ENCODE data around the gene CLCA4. TPM values are rescaled to one million over a fixed set of nuclear protein-coding genes. Genes with fewer than 3 reads are reported as not detected.

The CLCA4 gene
- polyA plus RNA-seq, 4 donors, result not detected

- no peak for DNase-seq (ENCODE audit: low read depth in 4 of 4, low spot score in 3 of 4)
These were observed 23.1 kb upstream of the CLCA4 start for GRCh38 chr1:86523670-86524354.

GRCh38 chr1:86527306-86527705 lies 19.6 kb upstream of the CLCA4 start:
- no peak for DNase-seq (ENCODE audit: low read depth in 4 of 4, low spot score in 3 of 4)

- no peak for DNase-seq (ENCODE audit: low read depth in 4 of 4, low spot score in 3 of 4)
These were observed 16.6 kb upstream of the CLCA4 start for GRCh38 chr1:86530211-86530845.

- DNase-seq (ENCODE audit: low read depth in 4 of 4, low spot score in 3 of 4), result no peak
These were observed 8.8 kb upstream of the CLCA4 start for GRCh38 chr1:86537928-86538695.

- no peak for DNase-seq (ENCODE audit: low read depth in 4 of 4, low spot score in 3 of 4)
These were observed 8.1 kb upstream of the CLCA4 start for GRCh38 chr1:86538775-86539174.

- no peak for DNase-seq (ENCODE audit: low read depth in 4 of 4, low spot score in 3 of 4)
These were observed 5.0 kb upstream of the CLCA4 start for GRCh38 chr1:86541859-86542258.

GRCh38 chr1:86542631-86543030 lies 4.2 kb upstream of the CLCA4 start:
- DNase-seq (ENCODE audit: low read depth in 4 of 4, low spot score in 3 of 4), result no peak

GRCh38 chr1:86548839-86549238 lies 2.0 kb downstream of the CLCA4 start:
- no peak for DNase-seq (ENCODE audit: low read depth in 4 of 4, low spot score in 3 of 4)

GRCh38 chr1:86551305-86551704 lies 4.4 kb downstream of the CLCA4 start:
- no peak for DNase-seq (ENCODE audit: low read depth in 4 of 4, low spot score in 3 of 4)

- no peak for DNase-seq (ENCODE audit: low read depth in 4 of 4, low spot score in 3 of 4)
These were observed 5.5 kb downstream of the CLCA4 start for GRCh38 chr1:86552376-86552775.

GRCh38 chr1:86557739-86558138 lies 10.9 kb downstream of the CLCA4 start:
- DNase-seq (ENCODE audit: low read depth in 4 of 4, low spot score in 3 of 4), result no peak

- DNase-seq (ENCODE audit: low read depth in 4 of 4, low spot score in 3 of 4), result no peak
These were observed 17.0 kb downstream of the CLCA4 start for GRCh38 chr1:86563849-86564248.

- DNase-seq (ENCODE audit: low read depth in 4 of 4, low spot score in 3 of 4), result no peak
These were observed 20.5 kb downstream of the CLCA4 start for GRCh38 chr1:86567341-86567740.

- no peak for DNase-seq (ENCODE audit: low read depth in 4 of 4, low spot score in 3 of 4)
These were observed 21.0 kb downstream of the CLCA4 start for GRCh38 chr1:86567878-86568277.

GRCh38 chr1:86573763-86574484 lies 27.0 kb downstream of the CLCA4 start:
- no peak for DNase-seq (ENCODE audit: low read depth in 4 of 4, low spot score in 3 of 4)

- no peak for DNase-seq (ENCODE audit: low read depth in 4 of 4, low spot score in 3 of 4)
These were observed 34.4 kb downstream of the CLCA4 start for GRCh38 chr1:86581231-86581630.

- DNase-seq (ENCODE audit: low read depth in 4 of 4, low spot score in 3 of 4), result no peak
These were observed 35.3 kb downstream of the CLCA4 start for GRCh38 chr1:86582161-86582560.

GRCh38 chr1:86583032-86583431 lies 36.2 kb downstream of the CLCA4 start:
- DNase-seq (ENCODE audit: low read depth in 4 of 4, low spot score in 3 of 4), result no peak

- no peak for DNase-seq (ENCODE audit: low read depth in 4 of 4, low spot score in 3 of 4)
These were observed 36.7 kb downstream of the CLCA4 start for GRCh38 chr1:86583593-86583992.

GRCh38 chr1:86594284-86594770 lies 47.4 kb downstream of the CLCA4 start:
- DNase-seq (ENCODE audit: low read depth in 4 of 4, low spot score in 3 of 4), result no peak

- no peak for DNase-seq (ENCODE audit: low read depth in 4 of 4, low spot score in 3 of 4)
These were observed 49.3 kb downstream of the CLCA4 start for GRCh38 chr1:86596224-86596623.
